GM18868 (cell line): ENCODE results near the gene TEX13A.
"Not testable (repeated sequence)": the region's sequence is repeated elsewhere in the genome, so short reads cannot be mapped to it uniquely, and the experiment has no call there.

Experiments
- ATAC-seq: cut with Tn5 transposase; IDR thresholded peaks from one replicate; pipeline ENCODE4 v1.9.1; 2021; ENCODE audit warnings: mild to moderate bottlenecking, moderate library complexity; ENCODE audit not compliant: unreplicated experiment

The TEX13A gene, protein sequence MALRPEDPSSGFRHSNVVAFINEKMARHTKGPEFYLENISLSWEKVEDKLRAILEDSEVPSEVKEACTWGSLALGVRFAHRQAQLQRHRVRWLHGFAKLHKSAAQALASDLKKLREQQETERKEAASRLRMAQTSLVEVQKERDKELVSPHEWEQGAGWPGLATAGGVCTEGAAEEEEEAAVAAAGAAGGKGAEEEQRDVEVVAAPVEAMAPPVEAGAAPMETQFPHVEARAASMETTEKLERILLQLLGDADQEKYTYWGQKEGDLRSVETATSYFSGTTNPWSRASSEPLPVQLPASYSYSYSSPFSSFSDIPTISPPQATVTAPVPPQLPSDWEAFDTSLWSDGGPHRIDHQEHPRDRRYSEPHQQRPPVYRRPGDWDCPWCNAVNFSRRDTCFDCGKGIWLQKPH

GRCh38 chrX:105220636-105221035 is at the start of gene TEX13A:
TSS of gene TEX13A (minus strand) at chrX:105220694. CDS start at chrX:105220397, 297 bp downstream.
- no peak for ATAC-seq

DNA sequence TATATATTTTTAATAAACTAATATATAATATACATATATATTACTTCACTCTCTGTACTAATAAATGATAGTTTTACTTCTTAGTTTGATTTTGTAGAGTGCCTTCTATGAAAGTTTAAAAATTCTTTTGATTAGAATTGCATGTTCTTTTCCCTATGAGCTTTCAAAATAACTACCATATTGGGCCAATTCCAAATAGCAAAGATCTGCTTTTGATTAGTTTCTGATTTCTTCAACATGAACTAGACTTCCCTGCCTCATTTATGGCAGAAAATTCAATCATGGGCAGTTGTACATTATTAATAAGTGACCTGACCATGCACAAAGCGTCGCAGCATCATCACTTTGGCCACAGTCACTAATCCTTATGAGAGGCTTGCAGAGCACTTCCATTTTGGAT is 48.9 kb upstream of the TEX13A start:
- ATAC-seq = no peak

GRCh38 chrX:105267167-105267566 is 46.7 kb upstream of the TEX13A start:
- no peak for ATAC-seq

- ATAC-seq = no peak
Measured at GRCh38 chrX:105266456-105266855, 46.0 kb upstream of the TEX13A start.

DNA sequence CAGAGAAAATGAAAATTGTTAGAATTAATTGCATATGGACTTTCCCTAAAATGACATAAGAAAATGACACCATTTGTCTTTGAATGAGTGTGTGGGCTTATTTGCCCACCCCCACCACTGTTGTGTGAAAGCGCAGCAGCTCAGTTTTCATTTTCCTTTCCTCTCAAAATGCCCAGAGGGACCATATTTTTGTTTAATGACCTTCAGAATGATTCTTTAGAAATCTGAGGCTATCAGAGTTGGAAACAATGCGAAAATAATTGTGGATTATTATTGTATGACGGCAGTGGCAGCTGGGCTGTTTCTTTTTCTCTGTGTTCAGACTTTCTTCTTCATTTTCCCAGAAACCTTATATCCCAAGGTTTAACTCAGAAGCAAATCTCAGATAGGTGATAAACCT is 44.6 kb upstream of the TEX13A start:
- ATAC-seq = no peak

DNA sequence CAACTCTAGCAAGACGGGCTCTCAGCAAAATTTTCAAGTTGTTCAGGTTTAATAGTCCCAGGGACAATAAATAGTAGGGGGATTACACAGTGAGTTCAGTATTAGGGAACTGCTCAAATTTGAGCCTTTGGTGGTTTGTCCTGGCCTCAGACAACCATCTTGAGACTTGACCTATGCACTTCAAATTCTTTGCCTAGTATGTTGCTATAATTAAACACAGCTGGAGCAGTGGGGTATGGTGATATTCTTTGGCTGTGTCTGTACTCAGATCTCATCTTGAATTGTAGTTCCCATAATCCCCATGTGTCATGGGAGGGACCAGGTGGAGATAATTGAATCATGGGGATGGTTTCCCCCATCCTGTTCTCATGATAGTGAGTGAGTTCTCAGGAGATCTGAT is 43.3 kb upstream of the TEX13A start:
- ATAC-seq = no peak

DNA sequence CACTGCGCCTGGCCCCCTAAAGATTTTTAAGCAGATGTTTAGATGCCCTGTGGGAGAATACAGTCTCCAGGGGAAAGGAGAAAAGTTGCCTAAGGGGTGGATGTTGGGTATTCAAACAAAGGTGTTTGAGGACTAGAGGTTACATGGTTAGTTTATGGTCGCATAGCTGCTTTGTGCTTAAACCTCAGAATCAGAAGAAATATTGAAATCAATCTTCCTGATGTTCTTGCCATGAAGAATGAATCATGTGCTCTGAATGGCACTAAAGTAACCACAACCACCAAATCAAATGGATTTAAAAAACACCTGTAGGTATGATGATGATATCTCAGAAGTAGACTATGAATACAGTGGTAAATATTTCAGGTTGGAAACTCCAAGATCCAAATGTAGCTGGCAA is 42.7 kb upstream of the TEX13A start:
- no peak for ATAC-seq

GRCh38 chrX:105260291-105261043 is 40.0 kb upstream of the TEX13A start:
- no peak for ATAC-seq

DNA sequence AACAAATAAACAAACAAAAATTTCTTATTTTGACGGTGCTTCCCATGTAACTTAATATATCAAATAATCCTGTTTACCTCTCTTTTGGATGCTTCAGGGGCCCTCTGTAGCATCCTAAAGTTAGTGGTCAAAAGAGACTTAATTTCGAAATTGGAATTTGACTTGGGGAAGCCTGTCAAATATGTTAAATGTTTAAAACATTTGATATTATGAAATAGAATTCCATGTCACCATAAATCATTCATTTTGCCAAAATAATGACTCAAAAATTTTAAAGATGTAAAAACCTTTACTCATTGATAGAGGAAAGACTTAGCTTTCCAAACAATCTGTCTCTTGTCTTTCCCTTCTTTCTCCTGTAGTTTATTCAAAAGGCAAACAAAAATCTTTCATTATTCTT is 20.6 kb upstream of the TEX13A start:
- no peak for ATAC-seq

- not testable (repeated sequence) for ATAC-seq
Measured at GRCh38 chrX:105237407-105237806, 16.9 kb upstream of the TEX13A start.

- ATAC-seq = no peak
Measured at GRCh38 chrX:105229146-105229545, 8.7 kb upstream of the TEX13A start.

- no peak for ATAC-seq
Measured at GRCh38 chrX:105228602-105229001, 8.1 kb upstream of the TEX13A start.

DNA sequence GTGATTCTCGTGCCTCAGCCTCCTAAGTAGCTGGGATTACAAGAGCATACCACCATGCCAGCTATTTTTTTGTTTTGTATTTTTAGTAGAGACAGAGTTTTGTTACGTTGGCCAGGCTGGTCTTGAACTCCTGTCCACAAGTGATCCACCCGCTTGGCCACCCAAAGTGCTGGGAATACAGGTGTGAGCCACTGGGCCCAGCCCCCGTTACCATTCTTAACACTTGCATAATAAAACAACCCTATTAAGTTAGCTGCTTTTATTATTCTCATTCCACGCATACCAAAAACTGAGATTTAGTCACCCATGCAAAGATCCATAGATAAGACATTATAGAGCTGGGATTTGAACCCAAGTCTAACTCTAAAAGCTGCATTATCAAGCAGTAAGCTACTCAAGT is 6.0 kb upstream of the TEX13A start:
- no peak for ATAC-seq

GRCh38 chrX:105221374-105221773 is 880 bp upstream of the TEX13A start:
- ATAC-seq = no peak

GRCh38 chrX:105219454-105220401 is 766 bp downstream of the TEX13A start:
- no peak for ATAC-seq

DNA sequence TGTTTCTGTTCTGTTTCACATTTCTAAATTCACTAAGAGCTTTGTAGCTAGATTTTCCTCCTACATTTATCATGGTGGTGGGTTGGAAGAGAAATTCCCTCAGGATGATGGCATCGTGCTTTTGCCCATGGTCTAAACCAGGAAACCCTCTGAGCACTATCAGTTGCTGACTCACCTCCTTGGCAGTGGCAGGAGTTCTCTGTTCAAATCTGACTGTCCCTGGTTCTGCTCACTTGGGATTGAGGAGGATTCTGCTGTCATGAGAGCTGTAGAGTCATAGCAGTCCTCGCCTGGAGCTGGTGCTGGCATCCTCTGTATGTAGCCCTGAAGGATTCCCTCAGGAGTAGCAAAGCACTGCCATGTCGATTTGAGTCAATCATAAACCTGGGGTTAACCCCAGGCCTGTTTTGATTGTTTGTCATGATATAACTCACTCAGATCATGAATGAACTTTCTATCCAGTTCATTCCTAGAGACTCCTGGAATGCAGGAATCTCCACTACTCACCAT is 9.4 kb downstream of the TEX13A start:
- ATAC-seq = no peak

- ATAC-seq = no peak
Measured at GRCh38 chrX:105210258-105210657, 10.2 kb downstream of the TEX13A start.

DNA sequence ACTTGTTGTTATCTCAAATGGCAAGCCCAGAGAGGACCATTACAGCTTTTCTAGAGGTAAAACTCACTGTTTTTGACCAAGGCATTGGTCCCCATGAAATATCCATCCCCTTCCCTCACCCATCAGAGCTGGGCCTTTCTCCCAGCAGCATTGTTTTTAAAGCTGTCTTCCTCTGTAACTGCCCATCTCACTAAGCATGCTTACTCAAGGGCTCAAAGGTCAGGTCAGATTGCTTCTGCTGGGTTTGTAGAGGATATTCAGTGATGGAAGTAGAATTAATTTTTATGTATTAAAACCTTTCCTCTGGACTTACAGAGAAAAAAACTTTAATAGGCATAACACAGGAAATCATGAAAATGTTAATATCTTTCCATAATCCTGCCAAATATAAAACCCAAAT is 11.1 kb downstream of the TEX13A start:
- ATAC-seq = no peak

DNA sequence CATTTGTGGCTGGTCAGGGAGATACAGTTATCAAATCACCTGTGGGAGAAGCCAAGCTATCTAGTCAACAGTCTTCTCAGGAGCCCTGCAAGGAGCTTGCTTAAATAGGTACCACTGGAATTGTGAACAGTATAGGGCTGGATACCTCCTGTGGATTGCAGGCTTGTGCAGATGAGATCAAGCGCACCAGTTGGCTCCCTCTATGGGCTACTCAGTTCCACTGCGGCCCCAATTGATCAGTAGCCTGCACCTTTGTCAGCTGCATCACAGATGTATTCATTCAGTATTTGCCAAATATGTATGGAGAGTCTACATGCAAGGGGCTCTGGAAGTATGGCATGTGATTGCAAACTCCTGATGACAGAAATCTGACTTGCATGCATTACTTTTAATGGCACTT is 28.6 kb downstream of the TEX13A start:
- peak; percentile 64 for ATAC-seq

DNA sequence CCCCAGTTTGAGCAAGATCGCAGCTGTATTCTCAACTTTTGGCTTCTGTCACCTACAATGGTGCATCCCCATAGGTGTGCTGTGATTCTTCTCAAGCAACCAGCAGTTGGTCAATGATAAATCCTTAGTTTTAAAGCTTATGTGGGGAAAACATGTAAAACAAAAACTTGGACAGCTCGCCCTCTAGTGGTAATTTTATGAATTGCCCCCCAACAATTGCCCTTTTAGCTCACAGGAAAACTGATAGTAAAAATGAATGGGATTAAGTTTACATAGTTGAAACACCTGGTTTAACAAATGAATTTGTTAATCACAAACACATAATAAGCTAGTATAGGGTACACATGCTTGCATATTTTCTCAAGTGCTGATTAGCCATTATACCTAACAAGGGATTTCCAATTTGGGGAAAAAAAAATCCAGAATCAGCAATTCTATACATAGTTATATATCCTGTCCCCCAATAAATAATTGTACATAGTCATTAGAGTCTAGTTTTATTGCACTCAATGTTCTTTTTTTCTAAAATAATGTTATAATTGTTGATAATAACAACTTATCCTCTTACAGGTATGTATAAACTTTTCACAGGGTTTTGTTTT is 30.1 kb downstream of the TEX13A start:
- ATAC-seq = peak; percentile 51

GRCh38 chrX:105189093-105189492 is 31.4 kb downstream of the TEX13A start:
- no peak for ATAC-seq
